Mesodermal cell (in vitro differentiated cells): ENCODE data around the gene COA8.
"Not testable (repeated sequence)": the region's sequence is repeated elsewhere in the genome, so short reads cannot be mapped to it uniquely, and the experiment has no call there.

Source experiments
- H3K27ac ChIP-seq: 2 replicates; pipeline ENCODE4 v1.7.0; 2013; ENCODE audit warnings: mild to moderate bottlenecking, low read depth, low read length, moderate library complexity; ENCODE audit not compliant: severe bottlenecking
- H3K36me3 ChIP-seq: 2 replicates; pipeline ENCODE4 v1.7.1; 2013; ENCODE audit warnings: mild to moderate bottlenecking, low read length, moderate library complexity; ENCODE audit not compliant: control insufficient read depth, insufficient read depth
- H3K4me1 ChIP-seq: one replicate; pipeline ENCODE4 v1.7.1; 2013; ENCODE audit warnings: mild to moderate bottlenecking, low read length; ENCODE audit not compliant: insufficient read depth, control insufficient read depth, poor library complexity, severe bottlenecking
- H3K4me3 ChIP-seq: 2 replicates; pipeline ENCODE4 v1.7.0; 2013; ENCODE audit warnings: low read length, control low read depth, mild to moderate bottlenecking; ENCODE audit not compliant: insufficient read depth, poor library complexity, severe bottlenecking; ENCODE audit errors: extremely low read depth
- H3K9me3 ChIP-seq: 2 replicates; pipeline ENCODE4 v1.7.1; 2013; ENCODE audit warnings: mild to moderate bottlenecking, low read length, moderate library complexity; ENCODE audit not compliant: control insufficient read depth
- WGBS, 2 experiments: methylation state at CpG; one replicate each; pipeline ENCODE4 v1.1.5; 2013; ENCODE audit warnings: missing lambda C conversion rate in 2 of 2; ENCODE audit not compliant: insufficient coverage in 2 of 2; 5-methylcytosine and 5-hydroxymethylcytosine counted together

Gene COA8

DNA sequence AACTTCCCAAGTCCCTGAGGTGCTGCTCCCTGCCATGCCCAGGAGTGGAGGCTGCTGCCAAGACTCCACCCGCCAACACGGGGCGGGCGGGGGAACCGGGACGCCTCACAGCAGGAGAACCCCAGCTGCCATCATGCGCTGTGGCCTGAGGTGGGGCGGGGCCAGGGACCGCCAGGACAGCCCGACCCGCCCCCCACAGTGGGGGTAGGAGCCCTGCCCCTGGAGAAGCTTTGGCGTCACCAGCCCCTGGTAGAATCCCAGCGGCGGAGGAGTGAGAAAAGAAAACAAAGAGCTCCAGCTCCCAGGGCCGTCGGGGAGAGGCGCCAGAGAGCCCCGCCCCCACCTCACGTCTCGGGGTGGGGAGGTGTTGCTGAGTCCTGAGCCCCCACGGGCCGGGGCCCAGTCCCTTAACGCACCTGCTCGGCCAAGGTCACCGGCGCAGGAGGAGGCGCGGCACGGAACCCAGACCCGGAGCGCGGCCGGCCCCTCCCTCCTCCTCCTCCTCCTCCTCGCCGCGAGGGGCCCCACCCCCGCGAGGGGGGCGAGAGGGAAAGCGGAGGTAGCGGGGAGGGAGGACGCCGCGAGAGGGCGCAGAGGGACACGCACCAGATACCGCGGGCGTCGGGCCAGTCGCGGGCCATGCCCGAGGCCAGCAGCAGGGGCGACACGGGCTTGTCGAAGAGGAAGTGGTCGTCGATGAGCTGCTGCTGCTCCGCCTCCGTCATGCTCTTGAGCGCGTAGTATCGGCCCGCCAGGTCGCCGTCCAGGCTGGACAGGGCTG lies 41.9 kb upstream of the COA8 start:
- Histone ChIP-seq H3K36me3 (peaks cover 11% of the 10 kb centered on the region), H3K9me3 (no peaks in the 10 kb centered on the region), H3K4me1 (peaks cover 15% of the 10 kb centered on the region), H3K27ac (no peak overlapping the region), H3K4me3 (peak overlapping the region; percentile 58)
- 15 to 17% methylated on average over 33 of the region's 66 CpGs for WGBS, 2 experiments

DNA sequence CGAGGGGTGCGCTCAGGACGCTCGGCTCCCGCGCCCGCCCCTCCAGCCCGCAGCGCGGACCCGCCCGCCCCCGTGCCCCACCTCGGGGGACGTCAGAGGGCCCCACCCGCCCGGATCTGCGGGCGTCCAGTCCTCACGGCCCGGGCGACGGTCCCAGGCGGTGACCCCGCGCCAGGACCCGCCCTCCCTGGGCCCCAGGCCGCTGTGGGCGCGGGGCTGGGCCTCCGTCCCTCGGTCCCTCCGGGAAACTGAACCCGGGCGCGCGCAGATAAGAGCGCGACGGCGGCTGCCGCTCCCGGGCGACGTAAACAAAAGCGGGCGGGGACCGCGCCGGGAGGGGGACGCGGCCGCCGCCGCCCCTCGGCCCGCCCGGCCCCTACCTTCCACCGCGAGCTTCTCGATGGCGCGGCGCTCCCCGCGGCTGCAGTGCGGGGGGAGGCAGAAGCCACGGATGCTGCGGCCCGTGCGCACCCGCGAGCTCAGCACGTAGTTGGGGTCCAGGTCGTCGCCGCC lies 41.3 kb upstream of the COA8 start:
- Histone ChIP-seq H3K4me3 (peak overlapping the region; percentile 58), H3K36me3 (peaks cover 11% of the 10 kb centered on the region), H3K4me1 (peaks cover 15% of the 10 kb centered on the region), H3K27ac (no peak overlapping the region), H3K9me3 (no peaks in the 10 kb centered on the region)
- 1% methylated on average over 51 to 54 of the region's 77 CpGs for WGBS, 2 experiments

DNA sequence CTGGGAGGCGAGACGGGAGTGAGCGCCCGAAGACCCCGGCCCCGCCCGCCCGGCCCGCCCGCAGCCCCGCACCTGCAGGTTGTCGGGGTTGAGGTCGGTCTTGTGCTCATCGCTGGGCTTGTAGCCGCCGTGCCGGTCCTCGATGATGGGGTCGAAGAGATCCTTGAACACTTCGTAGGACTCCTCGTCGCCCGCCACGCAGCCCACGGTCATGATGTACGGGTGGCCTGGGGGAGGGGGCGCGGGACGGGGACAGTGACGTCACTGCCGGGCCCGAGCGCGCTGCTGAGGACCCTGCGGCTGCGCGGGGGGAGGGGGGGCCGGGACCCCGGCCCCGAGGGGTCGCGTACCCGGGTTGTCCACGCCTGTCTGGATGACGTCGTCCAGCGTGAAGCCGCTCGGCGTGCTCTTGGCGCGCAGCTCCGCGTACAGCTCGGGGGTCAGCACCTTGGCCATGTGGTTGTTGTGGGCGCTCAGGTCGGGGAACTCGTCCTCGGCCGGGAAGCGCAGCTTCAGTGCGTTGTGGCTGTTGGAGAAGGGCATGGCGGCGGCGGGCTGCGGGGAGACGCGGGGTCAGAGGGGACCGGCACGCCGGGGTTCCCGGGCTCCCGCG lies 40.7 kb upstream of the COA8 start:
- H3K4me1 ChIP-seq, result peaks cover 15% of the 10 kb centered on the region
- WGBS, 2 experiments, result 0 to 1% methylated on average over 54 to 68 of the region's 74 CpGs
- peak overlapping the region; percentile 58 for H3K4me3 ChIP-seq
- peaks cover 11% of the 10 kb centered on the region for H3K36me3 ChIP-seq
- no peak overlapping the region for H3K27ac ChIP-seq
- H3K9me3 ChIP-seq, result no peaks in the 10 kb centered on the region

DNA sequence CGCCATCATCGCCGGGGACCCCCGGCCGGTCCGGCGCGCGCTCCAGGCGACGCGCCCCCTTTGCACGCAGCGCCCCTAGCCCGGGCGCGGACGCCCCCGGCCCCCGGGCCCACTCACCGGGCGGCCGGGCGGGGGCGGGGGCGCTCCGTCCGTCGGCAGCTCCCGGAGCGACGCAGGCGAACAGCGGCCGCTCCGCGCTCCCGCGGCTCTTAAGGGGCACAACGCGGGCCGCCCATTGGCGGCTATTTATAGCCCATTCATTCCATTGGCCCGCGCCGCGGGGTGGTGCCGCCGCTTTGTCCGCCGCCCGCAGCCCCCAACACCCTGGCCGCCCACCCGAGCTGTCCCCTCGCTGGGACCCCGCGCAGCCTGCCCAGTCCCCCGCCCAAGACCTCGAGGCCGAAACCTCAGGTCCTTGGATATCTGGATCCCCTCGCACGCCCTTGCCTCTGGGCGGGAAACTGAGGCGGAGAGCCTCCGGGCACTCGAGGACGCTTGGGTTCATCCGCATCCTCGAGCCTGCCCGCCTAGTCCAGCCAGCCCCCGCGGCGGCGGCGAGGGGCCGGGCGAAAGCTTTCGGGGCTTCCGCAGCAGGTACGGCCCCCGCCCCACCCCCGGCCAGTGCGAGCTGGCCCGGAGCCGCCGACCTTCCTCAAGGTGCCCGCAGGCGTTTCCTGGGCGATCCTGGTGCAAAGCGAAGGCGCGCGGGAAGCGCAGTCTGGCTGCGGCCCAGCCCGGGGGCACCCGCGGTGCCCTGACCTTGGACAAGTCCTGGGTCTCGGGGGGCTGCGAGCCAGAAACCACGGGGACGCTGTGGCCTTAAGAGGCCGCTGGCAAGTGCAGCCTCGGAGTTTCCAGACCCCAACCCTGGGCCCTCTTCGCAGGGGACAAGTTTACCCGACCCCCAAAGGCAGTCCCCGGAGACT lies 39.8 kb upstream of the COA8 start, which contains the start of gene CKB:
TSS of gene CKB (minus strand) at position 182 of the 926 bp plus-strand sequence. CDS start 337 bp downstream, outside the sequence.
- WGBS, 2 experiments, result 0% methylated on average over 79 to 93 of the region's 107 CpGs
- Histone ChIP-seq H3K27ac (no peak within 1 kb of the TSS), H3K9me3 (no peaks in the 10 kb centered on the region), H3K4me3 (peak within 1 kb of the TSS; percentile 58), H3K36me3 (peaks cover 11% of the 10 kb centered on the region), H3K4me1 (peaks cover 22% of the 10 kb centered on the region)

DNA sequence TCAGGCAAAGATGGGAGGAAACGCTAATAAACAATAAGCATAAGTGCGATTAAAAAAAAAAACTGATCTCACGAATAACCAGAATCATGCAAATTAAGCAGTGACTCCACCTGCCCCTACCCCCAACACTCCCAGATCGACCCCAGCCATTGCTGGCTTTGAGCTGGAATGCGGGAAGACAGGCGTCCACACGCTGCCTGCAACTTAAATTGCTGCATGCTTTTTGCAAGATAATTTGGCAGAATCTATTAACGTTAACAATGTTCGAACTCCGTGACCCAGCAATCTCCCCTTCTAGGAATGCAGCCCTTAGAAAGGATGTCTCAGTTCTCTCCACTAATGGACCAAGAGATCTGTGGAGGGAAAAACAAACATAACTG lies 39.2 kb upstream of the COA8 start:
- H3K4me1 ChIP-seq, result peaks cover 29% of the 10 kb centered on the region
- H3K36me3 ChIP-seq, result peaks cover 11% of the 10 kb centered on the region
- no peak overlapping the region for H3K27ac ChIP-seq
- WGBS, 2 experiments, result 33 to 43% methylated on average over 8 of the region's 10 CpGs
- H3K9me3 ChIP-seq, result no peaks in the 10 kb centered on the region
- H3K4me3 ChIP-seq, result peak overlapping the region; percentile 39

DNA sequence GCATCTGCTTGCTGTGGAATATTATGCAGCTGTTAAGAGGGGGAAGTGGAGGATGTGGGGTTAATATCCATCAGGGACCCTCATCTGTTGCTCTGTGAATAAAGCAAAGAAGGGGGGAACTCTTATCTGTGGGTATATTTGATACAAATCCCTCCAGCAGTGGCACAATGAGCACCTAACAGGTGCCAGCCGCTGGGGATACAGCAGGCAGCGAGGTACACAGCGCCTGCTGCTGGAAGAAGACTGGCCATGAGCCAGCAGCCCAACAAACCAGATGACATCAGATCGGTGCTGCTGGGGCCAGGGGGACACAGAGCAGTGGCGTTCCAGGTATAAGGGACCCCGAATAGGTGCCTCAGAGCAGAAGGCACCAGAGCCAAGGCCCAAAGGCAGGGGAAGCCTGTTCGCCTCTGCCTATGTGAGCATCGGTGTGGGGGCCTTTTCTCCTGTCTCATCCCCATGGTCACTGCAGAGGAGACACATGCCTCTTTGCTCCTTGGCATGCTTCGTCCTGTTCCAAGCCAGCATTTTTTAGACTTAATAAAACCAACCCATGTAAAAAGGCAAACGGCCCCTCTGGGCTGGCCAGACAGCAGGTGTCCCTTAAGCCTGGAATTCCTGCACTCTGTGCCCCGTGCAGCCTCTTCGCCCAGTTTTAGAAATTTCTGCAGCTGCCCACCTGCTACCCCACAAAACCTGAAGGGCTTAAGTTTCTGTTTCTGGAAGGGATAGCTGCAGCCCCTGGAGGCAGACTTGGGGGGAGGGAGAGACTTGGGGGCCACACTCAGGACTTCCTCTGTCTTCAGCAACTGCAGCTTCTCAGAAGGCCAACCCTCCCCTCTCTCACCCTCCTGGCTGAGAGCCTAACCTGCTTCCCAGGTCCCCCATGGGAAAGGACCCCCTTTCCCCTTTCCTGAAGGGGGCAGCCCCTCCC lies 38.5 kb upstream of the COA8 start:
- H3K4me3 ChIP-seq, result no peak overlapping the region
- WGBS, 2 experiments, result 72 to 75% methylated on average over 10 to 11 of the region's 12 CpGs
- H3K4me1 ChIP-seq, result peaks cover 28% of the 10 kb centered on the region
- no peak overlapping the region for H3K27ac ChIP-seq
- peaks cover 9% of the 10 kb centered on the region for H3K36me3 ChIP-seq
- H3K9me3 ChIP-seq, result no peaks in the 10 kb centered on the region

DNA sequence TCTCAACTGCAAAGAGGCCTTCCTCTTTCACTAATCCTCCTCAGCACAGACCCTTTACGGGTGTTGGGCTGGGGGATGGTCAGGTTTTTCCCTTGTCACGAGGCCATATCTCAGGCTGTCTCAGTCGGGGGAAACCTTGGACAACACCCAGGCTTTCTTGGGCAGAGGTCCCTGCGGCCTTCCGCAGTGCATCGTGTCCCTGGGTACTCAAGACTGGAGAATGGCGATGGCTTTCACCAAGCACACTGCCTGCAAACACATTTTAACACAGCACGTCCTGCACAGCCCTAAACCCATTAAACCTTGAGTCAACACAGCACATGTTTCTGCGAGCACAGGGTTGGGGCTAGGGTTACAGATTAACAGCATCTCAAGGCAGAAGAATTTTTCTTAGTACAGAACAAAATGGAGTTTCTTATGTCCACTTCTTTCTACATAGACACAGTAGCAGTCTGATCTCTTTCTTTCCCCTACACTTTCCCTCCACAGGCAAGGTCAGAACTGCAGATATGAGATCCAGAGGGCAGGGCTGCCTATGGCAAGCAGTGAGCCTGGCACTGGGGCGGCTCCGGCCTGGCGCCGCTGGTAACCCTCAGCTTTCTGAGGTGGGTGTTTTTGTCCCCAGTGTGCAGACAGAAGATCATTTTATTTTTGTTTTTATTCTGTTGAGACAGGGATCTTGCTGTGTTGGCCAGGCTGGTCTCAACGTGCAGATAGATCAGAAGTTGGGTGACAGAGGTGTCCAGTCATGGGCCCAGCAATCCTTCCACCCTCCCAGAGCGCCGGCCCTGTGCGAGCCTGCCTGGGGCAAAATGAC lies 37.1 kb upstream of the COA8 start:
- not testable (repeated sequence) for H3K9me3 ChIP-seq, H3K27ac ChIP-seq, H3K4me3 ChIP-seq, H3K36me3 ChIP-seq
- H3K4me1 ChIP-seq, result peaks cover 19% of the 10 kb centered on the region
- 83 to 84% methylated on average over 10 of the region's 17 CpGs for WGBS, 2 experiments

DNA sequence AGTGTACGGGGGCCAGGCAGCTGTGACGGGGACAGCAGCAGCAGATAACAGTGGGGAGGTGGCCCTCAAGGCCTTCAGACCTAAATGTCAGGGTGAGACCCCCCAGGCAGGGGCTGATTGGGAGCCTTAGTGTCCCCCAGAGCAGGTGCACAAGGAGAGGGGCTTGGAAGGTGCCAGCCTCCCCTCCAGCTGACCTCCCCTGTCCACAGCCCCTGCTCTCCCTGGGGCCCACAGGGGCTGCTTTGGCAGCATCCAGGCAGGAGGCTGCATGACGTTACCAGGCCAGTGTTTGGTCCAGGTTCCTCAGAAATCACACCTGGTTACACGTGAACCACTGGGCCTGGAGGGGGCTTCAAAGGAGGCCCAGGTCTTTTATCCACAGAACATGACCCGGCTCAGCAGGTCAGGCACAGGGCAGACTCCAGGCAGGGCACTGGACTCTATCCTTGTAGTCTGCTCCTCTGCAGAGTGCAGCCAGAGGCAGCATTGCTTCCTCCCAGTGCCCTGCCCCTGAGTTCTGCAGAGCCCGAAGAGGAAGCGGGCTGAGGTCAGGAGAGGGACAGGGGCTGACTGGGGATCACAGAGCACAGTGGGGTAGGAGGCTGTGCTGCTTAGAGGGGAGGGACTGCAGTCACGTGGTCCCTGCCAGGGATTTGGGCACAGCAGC lies 36.4 kb upstream of the COA8 start:
- 78 to 86% methylated on average over 4 to 7 of the region's 8 CpGs for WGBS, 2 experiments
- Histone ChIP-seq H3K36me3 (peaks cover 6% of the 10 kb centered on the region), H3K9me3 (no peaks in the 10 kb centered on the region), H3K27ac (no peak overlapping the region), H3K4me1 (peaks cover 19% of the 10 kb centered on the region), H3K4me3 (no peak overlapping the region)

DNA sequence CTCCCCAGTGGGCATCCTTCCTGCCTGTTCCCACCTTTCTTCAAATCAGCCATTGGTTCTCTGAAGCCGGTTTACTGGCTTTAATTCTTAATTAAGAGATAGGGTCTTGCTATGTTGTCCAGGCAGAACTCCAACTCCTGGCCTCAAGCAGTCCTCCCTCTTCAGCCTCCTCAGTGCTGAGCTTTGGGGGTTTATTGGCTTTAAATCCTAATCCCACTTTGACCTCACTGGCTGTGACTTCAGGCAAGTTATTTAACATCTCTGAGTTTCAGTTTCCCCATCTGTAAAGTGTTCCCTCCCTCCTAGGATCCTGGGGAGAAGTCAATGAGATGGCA lies 35.9 kb upstream of the COA8 start:
- H3K36me3 ChIP-seq, result peaks cover 6% of the 10 kb centered on the region
- peaks cover 19% of the 10 kb centered on the region for H3K4me1 ChIP-seq
- H3K4me3 ChIP-seq, result no peak overlapping the region
- no peaks in the 10 kb centered on the region for H3K9me3 ChIP-seq
- WGBS, 2 experiments, result no CpG with 5 or more reads among the region's 1 CpG
- no peak overlapping the region for H3K27ac ChIP-seq
